GM19099 (cell line): Measurements from ENCODE around the gene ANKH.

Experiments
- POLR2A ChIP-seq: IDR thresholded peaks from 3 replicates; pipeline ENCODE4 v1.6.1; 2011; ENCODE audit warnings: low read depth; ENCODE audit not compliant: insufficient read length; ENCODE audit errors: extremely low read depth

Gene ANKH

GRCh38 chr5:14700478-14701436 is 170.8 kb downstream of the ANKH start:
- no peak for TF ChIP-seq POLR2A

GRCh38 chr5:14699807-14700400 is 171.7 kb downstream of the ANKH start:
- no peak for TF ChIP-seq POLR2A

- TF ChIP-seq POLR2A, result no peak
These were observed 172.4 kb downstream of the ANKH start for GRCh38 chr5:14699159-14699558.

DNA sequence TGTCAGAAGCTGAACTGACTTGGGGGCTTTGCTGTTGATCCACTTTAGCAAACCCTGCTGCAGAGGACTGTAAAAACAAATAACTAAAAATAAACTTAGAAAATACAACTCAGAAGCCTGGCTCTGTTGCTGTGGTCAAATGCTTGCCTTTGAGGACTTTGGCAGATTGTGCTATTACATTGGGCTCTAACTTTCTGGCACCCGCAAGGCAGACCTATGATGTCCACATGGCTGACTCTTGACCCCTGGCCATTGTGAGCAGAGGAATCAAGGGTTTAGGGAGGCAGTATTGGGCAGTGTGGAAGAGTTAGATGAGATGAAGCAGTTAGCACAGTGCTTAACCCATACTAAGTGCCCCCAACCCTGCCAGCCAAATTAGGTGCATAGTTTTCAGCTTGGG is 173.1 kb downstream of the ANKH start:
- no peak for TF ChIP-seq POLR2A

DNA sequence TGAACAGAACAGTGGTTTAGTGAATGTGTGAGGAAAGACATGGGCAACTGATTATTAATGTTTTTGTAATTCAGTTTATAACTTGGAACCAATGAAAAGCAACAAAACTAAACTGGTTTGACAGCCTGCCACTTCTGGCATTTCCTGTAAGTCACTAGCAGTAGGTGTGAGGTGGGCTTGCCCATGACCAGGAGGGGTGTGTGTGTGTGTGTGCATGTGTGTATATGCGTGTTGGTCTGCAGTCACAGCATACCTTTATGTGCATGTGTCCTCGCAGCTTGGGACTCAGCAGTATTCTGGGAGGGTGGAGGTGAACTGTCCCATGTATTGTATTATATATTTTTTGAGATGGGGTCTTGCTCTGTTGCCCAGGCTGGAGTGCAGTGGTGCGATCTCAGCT is 174.7 kb downstream of the ANKH start:
- no peak for TF ChIP-seq POLR2A

GRCh38 chr5:14696057-14696456 is 175.5 kb downstream of the ANKH start:
- no peak for TF ChIP-seq POLR2A

GRCh38 chr5:14695152-14695551 is 176.4 kb downstream of the ANKH start:
- no peak for TF ChIP-seq POLR2A

- no peak for TF ChIP-seq POLR2A
These were observed 178.5 kb downstream of the ANKH start for GRCh38 chr5:14693070-14693469.

- TF ChIP-seq POLR2A, result no peak
These were observed 184.4 kb downstream of the ANKH start for GRCh38 chr5:14687023-14687665.

DNA sequence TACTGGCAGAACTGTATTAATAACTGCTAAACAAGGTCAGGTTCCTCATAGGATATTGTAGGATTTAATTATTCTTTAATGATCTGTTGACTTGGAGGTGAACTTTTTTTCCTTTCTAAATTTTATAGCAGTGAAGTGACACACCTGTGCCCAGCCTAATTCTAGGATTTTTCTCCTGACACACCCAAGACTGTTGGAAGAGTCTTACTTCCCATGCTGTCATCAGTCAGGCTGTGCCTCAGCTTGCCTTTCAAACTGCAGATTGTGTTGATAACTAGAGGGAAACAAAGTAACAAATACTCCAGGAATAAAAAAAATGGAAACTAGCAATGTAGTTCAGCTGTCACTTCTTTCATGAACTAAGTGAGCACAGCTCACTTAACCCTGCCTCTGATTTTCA is 185.1 kb downstream of the ANKH start:
- no peak for TF ChIP-seq POLR2A

DNA sequence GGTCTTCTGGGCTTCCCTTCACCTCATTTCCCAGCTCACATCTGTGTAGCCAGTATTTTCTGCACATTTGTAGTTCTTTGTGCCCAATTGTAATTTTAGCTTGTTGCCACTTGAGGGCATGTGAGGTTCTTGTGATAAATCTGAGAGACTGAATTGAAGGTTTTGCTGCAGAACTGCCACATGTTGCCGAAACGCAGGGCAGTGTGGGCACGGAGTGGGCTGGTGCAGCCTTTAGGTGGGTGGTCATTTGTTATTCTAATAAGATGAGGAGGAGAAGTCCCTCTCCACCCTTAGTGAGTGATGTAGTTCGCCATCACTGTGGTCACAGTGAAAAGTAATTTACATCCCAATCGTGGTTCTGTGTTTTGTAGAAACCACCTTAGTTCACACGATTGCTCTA is 185.8 kb downstream of the ANKH start:
- TF ChIP-seq POLR2A, result no peak

GRCh38 chr5:14684757-14685156 is 186.8 kb downstream of the ANKH start:
- no peak for TF ChIP-seq POLR2A

- no peak for TF ChIP-seq POLR2A
These were observed 187.6 kb downstream of the ANKH start for GRCh38 chr5:14683906-14684455.

DNA sequence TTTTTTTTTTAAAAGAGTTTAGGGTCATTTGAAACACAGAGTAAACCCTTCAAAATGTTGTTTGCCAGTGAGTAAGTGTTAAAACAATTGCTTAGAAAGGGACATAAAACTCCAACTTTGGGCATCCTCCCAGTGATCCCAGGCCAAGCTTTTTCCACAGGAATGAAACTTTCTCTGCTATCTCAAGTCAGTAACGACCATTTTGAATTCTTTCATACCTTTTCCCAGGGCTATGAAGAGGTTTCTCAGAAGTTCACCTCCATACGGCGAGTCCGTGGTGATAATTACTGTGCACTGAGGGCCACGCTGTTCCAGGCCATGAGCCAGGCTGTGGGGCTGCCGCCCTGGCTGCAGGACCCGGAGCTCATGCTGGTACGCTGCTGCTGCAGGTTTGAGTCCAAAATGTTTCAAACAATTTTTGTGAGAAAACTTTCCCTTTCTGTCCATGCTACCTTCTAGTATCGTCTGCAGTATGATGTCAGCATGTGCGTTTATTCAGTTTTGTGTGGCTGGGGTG is 190.3 kb downstream of the ANKH start:
- no peak for TF ChIP-seq POLR2A

GRCh38 chr5:14679595-14679994 is 192.0 kb downstream of the ANKH start:
- TF ChIP-seq POLR2A, result no peak
